Body of pancreas (tissue), 4 donors: ENCODE measurements around the gene UBE2E3. TPM values are rescaled to one million over a fixed set of nuclear protein-coding genes. Genes with fewer than 3 reads are reported as not detected.
A peak's percentile ranks its signal among the peaks of the same experiment; 100 is the strongest.
"Not testable (repeated sequence)": the region's sequence is repeated elsewhere in the genome, so short reads cannot be mapped to it uniquely, and the experiment has no call there.

Source experiments
- ATAC-seq: fragments of 150-250 bp; one replicate; pipeline ENCODE4 v1.9.1; 2016
- DNase-seq, 4 donors: peaks; one replicate each; pipeline ENCODE4 v3.0.0-alpha.2; 2019
- H3K27ac ChIP-seq, 4 donors: fragments of 200-600 bp; sonication (generic); 1 replicate in 3 of 4; 2 replicates in 1 of 4; pipeline versions ENCODE4 v1.5.1 to v1.6.1; 2016 to 2019; ENCODE audit warnings: mild to moderate bottlenecking in 1 of 4, mixed read lengths in 1 of 4, moderate library complexity in 1 of 4
- H3K27me3 ChIP-seq, 2 donors: fragments of 200-600 bp; sonication (generic); one replicate each; pipeline ENCODE4 v1.6.0; 2016; ENCODE audit warnings: mild to moderate bottlenecking in 1 of 2
- H3K36me3 ChIP-seq, 2 donors: fragments of 200-600 bp; sonication (generic); replicated peaks in 1 of 2; 2 replicates each; pipeline ENCODE4 v1.5.1; 2016; ENCODE audit warnings: low read depth in 2 of 2; ENCODE audit not compliant: insufficient read depth in 1 of 2
- H3K4me1 ChIP-seq: fragments of 200-600 bp; sonication (generic); one replicate; pipeline ENCODE4 v1.6.0; 2016
- H3K4me3 ChIP-seq, 2 donors: fragments of 200-600 bp; sonication (generic); 1 replicate in 1 of 2; 2 replicates in 1 of 2; pipeline ENCODE4 v1.5.1; 2016 to 2019
- H3K9me3 ChIP-seq, 3 donors: fragments of 200-600 bp; sonication (generic); 1 replicate in 2 of 3; 2 replicates in 1 of 3; pipeline ENCODE4 v1.5.1; 2016
- POLR2A ChIP-seq, 3 donors: fragments of 450-650 bp; IDR thresholded peaks; one replicate each; pipeline ENCODE4 v1.6.1; 2016; ENCODE audit warnings: antibody characterized with exemption in 3 of 3, mild to moderate bottlenecking in 2 of 3
- WGBS, 2 donors: methylation state at CpG; one replicate each; pipeline ENCODE4 v1.1.5; 2017; 5-methylcytosine and 5-hydroxymethylcytosine counted together
- intact Hi-C: fragments of 100-400 bp; cut with DNase I; formaldehyde crosslinking; loops from one replicate; pipeline ENCODE4 v1.15.1; 2023
- total RNA-seq, 2 donors: library from RNA; depleted of rRNA; stranded (reverse); fragments of >200 nt; gene quantifications; one replicate each; pipeline ENCODE4 v1.1.0, GENCODE V29; 2016
- TF ChIP-seq, protein P1 (sequence below), 7 experiments: fragments of 450-650 bp in 4 of 7; fragments of 200-600 bp in 3 of 7; sonication (generic) in 3 of 7; IDR thresholded peaks; one replicate each; pipeline ENCODE4 v1.5.1; 2016 to 2019; ENCODE audit warnings: antibody characterized with exemption in 7 of 7

Gene UBE2E3
- 10 to 100 TPM; 30.3 to 38.7 TPM for total RNA-seq

GRCh38 chr2:180980106-180980942, at the start of gene UBE2E3:
UBE2E3 (plus strand) TSS chr2:180980605; CDS start chr2:180982043, 1,438 bp downstream.
- peak within 1 kb of the TSS; percentile 25 to 53 for H3K4me3 ChIP-seq
- no peaks in the 10 kb centered on the region for H3K36me3 ChIP-seq
- peaks cover 39% of the 10 kb centered on the region for H3K4me1 ChIP-seq
- DNase-seq = peak; percentile 87 to 90 (median 88)
- intact Hi-C loops = no loop called here
- 0 to 2% methylated on average over 14 to 77 of the region's 106 CpGs for WGBS, 2 donors
- peak within 1 kb of the TSS; percentile 82 to 87 (median 86) for H3K27ac ChIP-seq
- ATAC-seq = peak; percentile 91
- H3K9me3 ChIP-seq = no peaks in the 10 kb centered on the region
- H3K27me3 ChIP-seq = no peaks in the 10 kb centered on the region
- peak; percentile 75 to 82 (median 77) for TF ChIP-seq POLR2A (IDR thresholded peaks at IDR 0.05)
- TF ChIP-seq, protein P1, sequence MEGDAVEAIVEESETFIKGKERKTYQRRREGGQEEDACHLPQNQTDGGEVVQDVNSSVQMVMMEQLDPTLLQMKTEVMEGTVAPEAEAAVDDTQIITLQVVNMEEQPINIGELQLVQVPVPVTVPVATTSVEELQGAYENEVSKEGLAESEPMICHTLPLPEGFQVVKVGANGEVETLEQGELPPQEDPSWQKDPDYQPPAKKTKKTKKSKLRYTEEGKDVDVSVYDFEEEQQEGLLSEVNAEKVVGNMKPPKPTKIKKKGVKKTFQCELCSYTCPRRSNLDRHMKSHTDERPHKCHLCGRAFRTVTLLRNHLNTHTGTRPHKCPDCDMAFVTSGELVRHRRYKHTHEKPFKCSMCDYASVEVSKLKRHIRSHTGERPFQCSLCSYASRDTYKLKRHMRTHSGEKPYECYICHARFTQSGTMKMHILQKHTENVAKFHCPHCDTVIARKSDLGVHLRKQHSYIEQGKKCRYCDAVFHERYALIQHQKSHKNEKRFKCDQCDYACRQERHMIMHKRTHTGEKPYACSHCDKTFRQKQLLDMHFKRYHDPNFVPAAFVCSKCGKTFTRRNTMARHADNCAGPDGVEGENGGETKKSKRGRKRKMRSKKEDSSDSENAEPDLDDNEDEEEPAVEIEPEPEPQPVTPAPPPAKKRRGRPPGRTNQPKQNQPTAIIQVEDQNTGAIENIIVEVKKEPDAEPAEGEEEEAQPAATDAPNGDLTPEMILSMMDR (IDR thresholded peaks at IDR 0.05) = peak; percentile 31 to 85 (median 65)

- intact Hi-C loops = no loop called here
These were observed 48.6 kb upstream of the UBE2E3 start for GRCh38 chr2:180931841-180932240.

GRCh38 chr2:180933332-180933731, 47.1 kb upstream of the UBE2E3 start:
- intact Hi-C loops = no loop called here
- ATAC-seq = no peak
- Histone ChIP-seq H3K9me3 (no peaks in the 10 kb centered on the region), H3K27ac (no peak overlapping the region), H3K27me3 (no peaks in the 10 kb centered on the region), H3K36me3 (no peaks in the 10 kb centered on the region), H3K4me3 (no peak overlapping the region), H3K4me1 (no peaks in the 10 kb centered on the region)
- TF ChIP-seq, protein P1 (IDR thresholded peaks at IDR 0.05) = no peak
- TF ChIP-seq POLR2A (IDR thresholded peaks at IDR 0.05) = no peak
- WGBS, 2 donors = 86 to 97% methylated on average over 1 of the region's 1 CpG
- no peak for DNase-seq

More at GRCh38 chr2:180931841-180932240, 48.6 kb upstream of the UBE2E3 start:
- Histone ChIP-seq H3K27ac (no peak overlapping the region), H3K27me3 (no peaks in the 10 kb centered on the region), H3K36me3 (no peaks in the 10 kb centered on the region), H3K4me1 (no peaks in the 10 kb centered on the region), H3K9me3 (no peaks in the 10 kb centered on the region), H3K4me3 (no peak overlapping the region)
- ATAC-seq (no peak), DNase-seq (no peak)
- TF ChIP-seq POLR2A (IDR thresholded peaks at IDR 0.05) = no peak
- TF ChIP-seq, protein P1 (IDR thresholded peaks at IDR 0.05) = no peak

DNA sequence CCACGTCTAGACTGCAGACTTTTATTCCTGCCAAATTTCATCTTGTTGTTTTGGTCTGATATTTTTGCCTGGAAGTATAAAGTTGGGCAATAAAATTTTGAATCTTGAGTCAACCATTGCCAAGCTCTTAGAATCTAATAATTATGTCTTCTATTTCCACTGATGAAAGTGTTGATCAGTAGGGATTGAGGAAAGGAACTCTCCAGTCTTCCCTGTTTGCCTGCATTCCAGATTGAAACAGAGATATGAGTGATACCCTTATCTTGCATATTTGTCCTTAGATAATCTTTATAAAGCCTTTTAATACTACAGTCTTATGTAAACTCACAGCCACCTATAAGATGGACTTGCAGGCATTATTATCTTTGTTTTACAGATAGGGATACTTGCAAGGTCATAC, 45.5 kb upstream of the UBE2E3 start:
- H3K4me1 ChIP-seq = no peaks in the 10 kb centered on the region
- intact Hi-C loops = no loop called here
- ATAC-seq = no peak
- 17 to 25% methylated on average over 1 of the region's 1 CpG for WGBS, 2 donors
- H3K27me3 ChIP-seq = no peaks in the 10 kb centered on the region
- TF ChIP-seq POLR2A (IDR thresholded peaks at IDR 0.05) = no peak
- TF ChIP-seq, protein P1 (IDR thresholded peaks at IDR 0.05) = no peak
- no peak overlapping the region for H3K27ac ChIP-seq
- H3K4me3 ChIP-seq = no peak overlapping the region
- no peaks in the 10 kb centered on the region for H3K9me3 ChIP-seq
- DNase-seq = no peak
- no peaks in the 10 kb centered on the region for H3K36me3 ChIP-seq

DNA sequence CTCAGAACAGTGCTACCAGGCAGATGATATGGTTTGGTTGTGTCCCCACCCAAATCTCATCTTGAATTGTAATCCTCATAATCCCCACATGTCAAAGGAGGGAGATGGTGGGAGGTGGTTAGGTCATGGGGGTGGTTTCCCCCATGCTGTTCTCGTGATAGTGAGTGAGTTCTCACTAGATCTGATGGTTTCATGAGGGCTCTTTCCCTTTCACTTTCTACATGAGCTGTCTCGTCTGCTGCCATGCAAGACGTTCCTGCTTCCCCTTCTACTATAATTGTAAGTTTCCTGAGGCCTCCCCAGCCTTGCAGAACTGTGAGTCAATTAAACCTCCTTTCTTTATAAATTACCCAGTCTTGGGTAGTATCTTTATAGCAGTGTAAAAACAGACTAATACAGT, 42.9 kb upstream of the UBE2E3 start:
- DNase-seq, ATAC-seq, H3K4me1 ChIP-seq, intact Hi-C loops, H3K27ac ChIP-seq, H3K9me3 ChIP-seq, H3K36me3 ChIP-seq, H3K27me3 ChIP-seq, H3K4me3 ChIP-seq: not testable (repeated sequence)
- 64 to 75% methylated on average over 3 of the region's 3 CpGs for WGBS, 2 donors
